Endothelial cell (in vitro differentiated cells): Measurements from ENCODE around the gene TOP3B. TPM values are rescaled to one million over a fixed set of nuclear protein-coding genes. Genes with fewer than 3 reads are reported as not detected.

ENCODE experiments used
- DNase-seq: peaks from one replicate; pipeline ENCODE4 v3.0.0; 2021; ENCODE audit warnings: low spot score
- H3K27ac Mint-ChIP-seq: one replicate; pipeline ENCODE4 v1.8.0; 2021; ENCODE audit warnings: mixed read lengths, inconsistent platforms; ENCODE audit not compliant: unreplicated experiment
- H3K27me3 Mint-ChIP-seq: one replicate; pipeline ENCODE4 v1.8.0; 2021; ENCODE audit warnings: mild to moderate bottlenecking, moderate library complexity, mixed read lengths, inconsistent platforms; ENCODE audit not compliant: unreplicated experiment
- H3K36me3 Mint-ChIP-seq: one replicate; pipeline ENCODE4 v1.8.0; 2021; ENCODE audit warnings: mild to moderate bottlenecking, low read depth, mixed read lengths, inconsistent platforms; ENCODE audit not compliant: unreplicated experiment
- H3K4me1 Mint-ChIP-seq: one replicate; pipeline ENCODE4 v1.8.0; 2021; ENCODE audit warnings: mild to moderate bottlenecking, mixed read lengths, inconsistent platforms; ENCODE audit not compliant: unreplicated experiment
- H3K4me3 Mint-ChIP-seq: one replicate; pipeline ENCODE4 v1.8.0; 2021; ENCODE audit warnings: mild to moderate bottlenecking, mixed read lengths, inconsistent platforms; ENCODE audit not compliant: unreplicated experiment
- H3K9me3 Mint-ChIP-seq: one replicate; pipeline ENCODE4 v1.8.0; 2021; ENCODE audit warnings: mixed read lengths, inconsistent platforms; ENCODE audit not compliant: unreplicated experiment
- total RNA-seq: library from RNA; stranded (reverse); fragmentation: NEBNext Ultra II Directional; extraction: Animal tissue kit (Norgen Biotek cat#: 25700); gene quantifications from one replicate; pipeline ENCODE4 v1.2.1, GENCODE V29; 2021; ENCODE audit not compliant: unreplicated experiment
- TF ChIP-seq, protein P1 (sequence below): fragments of 200-600 bp; sonication (generic); IDR thresholded peaks from one replicate; pipeline ENCODE4 v1.5.0; 2021; ENCODE audit warnings: antibody characterized with exemption; ENCODE audit not compliant: unreplicated experiment

Gene TOP3B
- total RNA-seq, 1 donor from 2014 or later, result 55.6 TPM

DNA sequence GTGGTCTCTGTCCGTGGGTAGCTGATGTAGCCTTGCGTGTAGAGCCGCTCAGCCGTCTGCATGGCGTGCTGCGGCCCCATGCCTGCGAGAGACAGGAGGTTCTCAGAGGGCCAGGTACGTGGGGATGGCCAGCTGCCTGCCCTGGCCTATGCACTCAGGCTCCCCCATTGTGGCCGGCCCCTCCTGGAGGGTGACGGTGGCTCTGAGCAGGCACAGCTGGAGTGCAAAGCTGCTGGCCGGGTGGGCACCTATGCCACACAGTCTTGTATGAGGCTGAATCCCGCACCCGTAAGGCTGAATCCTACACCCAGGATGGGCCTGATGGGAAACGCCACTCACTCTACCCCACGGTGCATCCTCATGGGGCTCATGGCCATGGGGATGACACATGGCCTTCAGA is 18.4 kb downstream of the TOP3B start:
- H3K4me1 Mint-ChIP-seq, result no peaks in the 10 kb centered on the region
- peaks cover 46% of the 10 kb centered on the region for H3K36me3 Mint-ChIP-seq

DNA sequence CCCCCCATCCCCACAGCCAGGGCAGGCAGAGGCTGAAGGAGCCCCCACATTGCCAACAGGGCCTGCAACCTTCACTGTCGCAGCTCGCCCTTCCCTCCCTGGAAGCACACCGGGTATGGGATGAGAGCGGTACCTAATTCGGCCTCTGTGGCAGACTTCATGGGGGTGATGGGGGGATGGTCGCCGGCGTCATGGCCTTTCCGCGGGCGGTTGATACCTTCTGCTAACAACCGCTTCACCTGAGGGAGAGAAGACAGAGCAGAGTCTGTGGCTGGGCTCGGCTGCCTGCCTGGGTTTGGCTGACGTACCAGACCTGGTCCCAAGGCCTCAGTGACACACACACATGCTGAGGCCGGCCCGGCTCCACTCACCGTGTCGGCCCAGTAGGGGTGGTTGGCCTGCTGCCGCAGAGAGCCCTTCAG is 18.8 kb downstream of the TOP3B start:
- Mint-ChIP-seq H3K36me3 (peaks cover 44% of the 10 kb centered on the region), H3K4me1 (no peaks in the 10 kb centered on the region), H3K4me3 (no peak overlapping the region), H3K27ac (no peak overlapping the region), H3K27me3 (peaks cover 11% of the 10 kb centered on the region), H3K9me3 (no peaks in the 10 kb centered on the region)
- no peak for DNase-seq
- TF ChIP-seq, protein P1, sequence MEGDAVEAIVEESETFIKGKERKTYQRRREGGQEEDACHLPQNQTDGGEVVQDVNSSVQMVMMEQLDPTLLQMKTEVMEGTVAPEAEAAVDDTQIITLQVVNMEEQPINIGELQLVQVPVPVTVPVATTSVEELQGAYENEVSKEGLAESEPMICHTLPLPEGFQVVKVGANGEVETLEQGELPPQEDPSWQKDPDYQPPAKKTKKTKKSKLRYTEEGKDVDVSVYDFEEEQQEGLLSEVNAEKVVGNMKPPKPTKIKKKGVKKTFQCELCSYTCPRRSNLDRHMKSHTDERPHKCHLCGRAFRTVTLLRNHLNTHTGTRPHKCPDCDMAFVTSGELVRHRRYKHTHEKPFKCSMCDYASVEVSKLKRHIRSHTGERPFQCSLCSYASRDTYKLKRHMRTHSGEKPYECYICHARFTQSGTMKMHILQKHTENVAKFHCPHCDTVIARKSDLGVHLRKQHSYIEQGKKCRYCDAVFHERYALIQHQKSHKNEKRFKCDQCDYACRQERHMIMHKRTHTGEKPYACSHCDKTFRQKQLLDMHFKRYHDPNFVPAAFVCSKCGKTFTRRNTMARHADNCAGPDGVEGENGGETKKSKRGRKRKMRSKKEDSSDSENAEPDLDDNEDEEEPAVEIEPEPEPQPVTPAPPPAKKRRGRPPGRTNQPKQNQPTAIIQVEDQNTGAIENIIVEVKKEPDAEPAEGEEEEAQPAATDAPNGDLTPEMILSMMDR, result no peak

More for the DNA sequence above, 18.4 kb downstream of the TOP3B start:
- H3K9me3 Mint-ChIP-seq, result no peaks in the 10 kb centered on the region
- no peak overlapping the region for H3K27ac Mint-ChIP-seq
- no peak overlapping the region for H3K4me3 Mint-ChIP-seq
- TF ChIP-seq, protein P1, result no peak
- DNase-seq, result no peak
- peaks cover 8% of the 10 kb centered on the region for H3K27me3 Mint-ChIP-seq

DNA sequence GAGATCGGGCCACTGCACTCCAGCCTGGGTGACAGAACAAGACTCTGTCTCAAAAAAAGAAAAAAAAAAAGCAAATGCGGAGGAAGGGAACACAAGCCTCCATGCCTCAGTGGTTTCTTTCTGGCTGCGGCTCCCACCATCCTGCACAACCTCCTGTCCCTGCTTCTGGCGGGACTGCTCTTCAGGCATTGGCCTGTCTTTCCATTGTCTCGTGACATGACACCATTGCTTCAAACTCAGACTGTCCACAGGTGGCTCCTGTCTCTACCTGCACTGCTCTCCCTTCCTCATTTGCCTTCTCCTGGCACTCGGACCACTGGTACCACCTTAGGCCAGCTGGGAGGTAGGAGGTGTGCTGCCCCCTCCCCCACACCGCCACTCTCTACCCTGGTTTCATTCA is 19.3 kb downstream of the TOP3B start:
- no peak for DNase-seq
- TF ChIP-seq, protein P1, result no peak
- Mint-ChIP-seq H3K4me1 (no peaks in the 10 kb centered on the region), H3K27ac (no peak overlapping the region), H3K36me3 (peaks cover 42% of the 10 kb centered on the region), H3K9me3 (no peaks in the 10 kb centered on the region), H3K4me3 (peak overlapping the region; percentile 79), H3K27me3 (peaks cover 11% of the 10 kb centered on the region)

DNA sequence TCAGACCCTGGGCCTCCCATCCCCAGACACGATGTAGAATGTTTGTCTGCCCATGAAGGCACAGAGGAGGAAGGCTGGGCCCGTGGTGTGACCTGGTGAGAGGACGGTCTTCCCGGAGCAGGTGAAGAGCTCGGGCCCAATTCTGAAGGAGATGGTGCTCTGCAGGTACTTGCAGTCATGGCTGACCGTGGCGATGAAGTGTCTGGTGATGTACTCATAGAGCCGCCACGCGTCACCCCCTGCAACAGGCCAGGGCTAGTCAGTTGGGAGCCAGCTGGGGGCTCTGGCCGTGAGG is 20.0 kb downstream of the TOP3B start:
- Mint-ChIP-seq H3K4me1 (no peaks in the 10 kb centered on the region), H3K9me3 (no peaks in the 10 kb centered on the region), H3K36me3 (peaks cover 38% of the 10 kb centered on the region), H3K4me3 (no peak overlapping the region), H3K27ac (no peak overlapping the region), H3K27me3 (peaks cover 11% of the 10 kb centered on the region)
- DNase-seq, result no peak
- TF ChIP-seq, protein P1, result no peak

DNA sequence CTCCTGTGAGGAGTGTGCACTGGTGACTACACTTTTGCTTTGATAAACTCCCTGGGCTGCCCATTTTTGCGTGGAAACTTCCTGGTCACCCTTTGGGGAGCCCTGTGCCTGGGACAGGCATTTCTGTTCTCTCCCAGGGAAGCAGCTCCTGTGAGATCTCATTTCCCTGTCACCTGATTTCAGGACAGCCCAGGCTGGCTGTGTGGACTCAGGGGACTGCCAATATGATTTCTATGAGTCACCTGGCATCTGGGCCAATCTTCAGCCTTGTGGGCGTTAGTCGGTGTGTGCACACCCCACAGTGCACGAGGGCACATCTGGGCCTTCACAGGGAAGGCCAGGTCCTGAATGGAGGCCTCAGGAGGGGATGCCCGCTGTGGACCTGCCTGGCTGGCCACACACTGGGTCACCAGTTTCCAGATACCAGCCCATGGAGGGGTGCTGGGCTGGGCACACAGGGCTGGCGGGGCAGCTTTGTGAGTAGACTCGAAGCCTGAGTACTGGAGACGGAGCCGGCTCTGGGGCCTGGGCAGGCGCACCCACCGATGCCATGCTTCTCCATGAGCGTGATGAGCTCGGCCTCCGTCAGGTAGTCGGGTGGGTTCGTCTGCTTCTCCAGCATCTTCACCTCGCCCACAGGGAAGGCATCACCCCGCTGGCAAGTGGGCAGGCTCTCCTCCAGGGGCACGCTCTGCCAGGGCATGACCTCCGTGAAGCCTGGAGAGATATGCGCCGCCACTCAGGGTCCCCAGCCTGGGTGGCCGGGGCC is 20.5 kb downstream of the TOP3B start:
- H3K4me1 Mint-ChIP-seq, result no peaks in the 10 kb centered on the region
- TF ChIP-seq, protein P1, result no peak
- no peak overlapping the region for H3K4me3 Mint-ChIP-seq
- H3K9me3 Mint-ChIP-seq, result no peaks in the 10 kb centered on the region
- H3K36me3 Mint-ChIP-seq, result peaks cover 33% of the 10 kb centered on the region
- H3K27me3 Mint-ChIP-seq, result peaks cover 11% of the 10 kb centered on the region
- no peak for DNase-seq
- H3K27ac Mint-ChIP-seq, result no peak overlapping the region
